Upper lobe of left lung (tissue), 4 donors: ENCODE data around the gene PRKCE.

Experiments used
- CTCF ChIP-seq, 6 experiments: fragments of 450-650 bp in 4 of 6; fragments of 200-600 bp in 2 of 6; sonication (generic) in 2 of 6; IDR thresholded peaks; one replicate each; pipeline ENCODE4 v1.5.1; 2016 to 2019; ENCODE audit warnings: antibody characterized with exemption in 6 of 6
- EP300 ChIP-seq, 4 donors: sonication (generic); formaldehyde crosslinking; IDR thresholded peaks; one replicate each; pipeline ENCODE4 v1.5.1; 2017; ENCODE audit warnings: antibody characterized with exemption in 4 of 4, control low read depth in 2 of 4
- POLR2A ChIP-seq, 4 donors: fragments of 450-650 bp; IDR thresholded peaks; one replicate each; pipeline ENCODE4 v1.5.1; 2016 to 2017; ENCODE audit warnings: antibody characterized with exemption in 4 of 4, mild to moderate bottlenecking in 2 of 4
- POLR2AphosphoS5 ChIP-seq, 2 donors: sonication (generic); formaldehyde crosslinking; IDR thresholded peaks; one replicate each; pipeline ENCODE4 v1.5.1; 2017; ENCODE audit warnings: antibody characterized with exemption in 2 of 2

GRCh38 chr2:46114996-46115395, 463.5 kb downstream of the PRKCE start:
- TF ChIP-seq CTCF (IDR thresholded peaks at IDR 0.05) (no peak), EP300 (IDR thresholded peaks at IDR 0.05) (no peak), POLR2AphosphoS5 (IDR thresholded peaks at IDR 0.05) (no peak), POLR2A (IDR thresholded peaks at IDR 0.05) (no peak)
